Non-pigmented ciliary epithelial cell (primary cell): Measurements from ENCODE around the gene SMS.
A peak's percentile ranks its signal among the peaks of the same experiment; 100 is the strongest.
"Not testable (repeated sequence)": the region's sequence is repeated elsewhere in the genome, so short reads cannot be mapped to it uniquely, and the experiment has no call there.

ENCODE experiments used
- DNase-seq: peaks from one replicate; pipeline ENCODE4 v3.0.0-alpha.2; 2010; ENCODE audit warnings: low read depth

SMS gene

GRCh38 chrX:21952624-21953023, 12.1 kb downstream of the SMS start:
- no peak for DNase-seq

GRCh38 chrX:21953195-21953830, 12.8 kb downstream of the SMS start:
- DNase-seq: not testable (repeated sequence)

GRCh38 chrX:21955403-21956189, 15.1 kb downstream of the SMS start:
- no peak for DNase-seq

GRCh38 chrX:21956783-21957182, 16.3 kb downstream of the SMS start:
- DNase-seq: no peak

- no peak for DNase-seq
These were observed 17.7 kb downstream of the SMS start for GRCh38 chrX:21958187-21958586.

GRCh38 chrX:21958916-21959315, 18.4 kb downstream of the SMS start:
- DNase-seq: no peak

GRCh38 chrX:21959362-21960051, 19.0 kb downstream of the SMS start:
- no peak for DNase-seq

GRCh38 chrX:21960569-21961541, 20.3 kb downstream of the SMS start:
- DNase-seq: no peak

GRCh38 chrX:21962361-21962760, 21.9 kb downstream of the SMS start:
- no peak for DNase-seq

- no peak for DNase-seq
These were observed 22.8 kb downstream of the SMS start for GRCh38 chrX:21963269-21963668.

GRCh38 chrX:21963731-21964405, 23.4 kb downstream of the SMS start:
- DNase-seq: no peak

GRCh38 chrX:21966866-21967265, 26.4 kb downstream of the SMS start:
- no peak for DNase-seq

GRCh38 chrX:21968333-21968732, 27.8 kb downstream of the SMS start:
- DNase-seq: no peak

- DNase-seq: no peak
These were observed 29.8 kb downstream of the SMS start for GRCh38 chrX:21970326-21970725.

GRCh38 chrX:21972046-21972445, 31.5 kb downstream of the SMS start:
- no peak for DNase-seq

- DNase-seq: peak; percentile 60
These were observed 32.2 kb downstream of the SMS start for GRCh38 chrX:21972721-21973120.

- DNase-seq: no peak
These were observed 33.0 kb downstream of the SMS start for GRCh38 chrX:21973321-21974010.

- no peak for DNase-seq
These were observed 33.5 kb downstream of the SMS start for GRCh38 chrX:21974011-21974385.

GRCh38 chrX:21975242-21975641, 34.7 kb downstream of the SMS start:
- no peak for DNase-seq

GRCh38 chrX:21975812-21976211, 35.3 kb downstream of the SMS start:
- peak; percentile 43 for DNase-seq

GRCh38 chrX:21978346-21978745, 37.8 kb downstream of the SMS start:
- no peak for DNase-seq
